ENCODE measurements around the gene SNX9.

SNX9 gene

DNA sequence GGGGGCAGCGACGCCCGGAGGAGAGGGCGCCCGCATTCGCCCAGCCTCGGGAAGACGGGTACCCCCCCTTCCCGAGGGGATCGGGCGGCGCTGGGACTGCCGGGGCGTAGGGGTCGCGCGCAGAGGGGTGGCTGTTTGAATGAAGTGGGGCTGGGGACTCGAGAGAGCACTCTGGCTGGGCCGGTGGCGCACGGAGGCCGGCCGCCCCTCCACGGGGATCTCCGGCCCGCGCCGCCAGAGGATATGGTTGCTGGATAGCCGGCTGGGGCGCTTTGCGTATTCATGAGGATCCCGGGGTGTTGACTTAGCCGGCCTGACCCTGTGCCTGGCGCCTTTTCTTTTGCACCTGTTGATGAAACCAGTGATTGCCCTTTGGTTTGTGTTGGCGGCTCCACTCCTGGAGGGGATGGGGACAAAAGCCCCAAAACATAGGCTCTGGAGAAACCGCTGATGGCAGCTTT lies 159.1 kb downstream of the SNX9 start:
- TF ChIP-seq, protein P1, sequence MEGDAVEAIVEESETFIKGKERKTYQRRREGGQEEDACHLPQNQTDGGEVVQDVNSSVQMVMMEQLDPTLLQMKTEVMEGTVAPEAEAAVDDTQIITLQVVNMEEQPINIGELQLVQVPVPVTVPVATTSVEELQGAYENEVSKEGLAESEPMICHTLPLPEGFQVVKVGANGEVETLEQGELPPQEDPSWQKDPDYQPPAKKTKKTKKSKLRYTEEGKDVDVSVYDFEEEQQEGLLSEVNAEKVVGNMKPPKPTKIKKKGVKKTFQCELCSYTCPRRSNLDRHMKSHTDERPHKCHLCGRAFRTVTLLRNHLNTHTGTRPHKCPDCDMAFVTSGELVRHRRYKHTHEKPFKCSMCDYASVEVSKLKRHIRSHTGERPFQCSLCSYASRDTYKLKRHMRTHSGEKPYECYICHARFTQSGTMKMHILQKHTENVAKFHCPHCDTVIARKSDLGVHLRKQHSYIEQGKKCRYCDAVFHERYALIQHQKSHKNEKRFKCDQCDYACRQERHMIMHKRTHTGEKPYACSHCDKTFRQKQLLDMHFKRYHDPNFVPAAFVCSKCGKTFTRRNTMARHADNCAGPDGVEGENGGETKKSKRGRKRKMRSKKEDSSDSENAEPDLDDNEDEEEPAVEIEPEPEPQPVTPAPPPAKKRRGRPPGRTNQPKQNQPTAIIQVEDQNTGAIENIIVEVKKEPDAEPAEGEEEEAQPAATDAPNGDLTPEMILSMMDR (IDR thresholded peaks at IDR 0.05; ENCODE audit: insufficient read depth, missing control alignments): no peak
- FAIRE-seq (no peak), DNase-seq (ENCODE audit: insufficient read length, low spot score) (peak; percentile 34)

DNA sequence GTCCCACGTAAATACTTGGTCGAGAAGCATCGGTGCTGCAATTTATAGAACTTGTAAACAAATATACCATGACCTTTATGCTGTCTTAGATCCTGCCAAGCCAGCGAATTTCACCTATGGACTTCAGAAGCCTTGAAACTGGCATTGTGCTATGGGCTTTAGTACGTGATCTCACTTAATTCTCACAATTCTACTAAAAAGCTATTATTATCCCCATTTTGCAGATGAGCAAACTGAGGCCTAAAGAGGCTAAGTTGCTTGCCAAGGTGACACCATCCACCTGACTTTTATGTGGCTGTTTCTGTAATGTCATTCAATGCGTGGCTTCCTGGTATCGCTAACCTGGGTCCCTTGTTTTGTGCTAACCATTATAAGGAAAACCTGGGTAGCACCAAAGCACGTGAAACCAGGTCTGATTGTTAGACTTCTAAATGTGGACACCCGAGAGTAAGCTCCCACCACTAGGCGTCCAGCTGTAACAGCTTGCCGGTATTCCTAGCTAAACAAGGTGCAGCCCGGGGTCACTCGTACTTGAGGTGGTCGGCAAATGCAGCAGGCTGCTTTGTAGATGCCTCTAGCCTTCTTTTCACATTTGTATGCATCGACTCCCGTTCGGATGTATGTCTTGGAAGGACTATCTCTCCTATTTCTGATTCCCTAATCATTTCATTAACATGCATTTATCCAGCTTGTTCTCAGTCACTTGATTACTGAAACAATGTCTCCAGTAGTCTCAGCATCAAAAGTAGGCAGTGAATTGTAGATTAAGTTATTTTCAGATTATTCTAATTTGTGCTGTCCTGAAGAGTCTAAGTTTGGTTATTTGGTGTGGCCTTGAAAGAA lies 159.7 kb downstream of the SNX9 start:
- no peak for DNase-seq (ENCODE audit: insufficient read length, low spot score)
- FAIRE-seq: no peak
- TF ChIP-seq, protein P1 (IDR thresholded peaks at IDR 0.05; ENCODE audit: insufficient read depth, missing control alignments): no peak

DNA sequence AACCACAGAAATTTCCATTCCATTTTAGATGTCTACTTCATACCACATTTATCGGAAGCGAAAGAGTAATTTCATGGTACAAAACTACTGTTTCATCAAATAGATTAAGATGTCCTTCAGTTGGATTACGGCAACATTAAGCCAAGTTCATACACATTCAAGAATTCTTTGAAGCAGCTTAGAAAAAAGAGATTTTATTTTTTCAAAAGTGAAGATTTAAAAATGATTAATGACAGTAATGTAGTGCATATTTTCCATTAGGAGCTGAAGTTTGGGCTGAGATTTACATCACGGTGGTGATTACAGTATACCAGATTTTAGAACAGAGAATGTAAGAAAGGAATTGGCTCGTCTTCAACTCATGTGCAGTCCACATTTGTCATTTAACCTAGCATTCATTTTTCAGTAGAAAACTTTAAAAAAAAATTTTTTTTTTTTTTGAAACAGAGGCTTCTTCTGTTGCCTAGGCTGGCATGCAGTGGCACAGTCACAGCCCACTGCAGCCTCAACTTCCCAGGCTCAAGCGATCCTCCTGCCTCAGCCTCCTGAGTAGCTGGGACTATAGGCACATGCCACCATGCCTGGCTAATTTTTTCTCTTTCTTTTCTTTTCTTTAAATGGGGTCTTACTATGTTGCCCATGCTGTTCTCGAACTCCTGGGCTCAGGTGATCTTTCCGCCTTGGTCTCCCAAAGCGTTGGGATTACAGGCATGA lies 160.5 kb downstream of the SNX9 start:
- TF ChIP-seq, protein P1 (IDR thresholded peaks at IDR 0.05; ENCODE audit: insufficient read depth, missing control alignments): no peak
- FAIRE-seq (no peak), DNase-seq (ENCODE audit: insufficient read length, low spot score) (no peak)

DNA sequence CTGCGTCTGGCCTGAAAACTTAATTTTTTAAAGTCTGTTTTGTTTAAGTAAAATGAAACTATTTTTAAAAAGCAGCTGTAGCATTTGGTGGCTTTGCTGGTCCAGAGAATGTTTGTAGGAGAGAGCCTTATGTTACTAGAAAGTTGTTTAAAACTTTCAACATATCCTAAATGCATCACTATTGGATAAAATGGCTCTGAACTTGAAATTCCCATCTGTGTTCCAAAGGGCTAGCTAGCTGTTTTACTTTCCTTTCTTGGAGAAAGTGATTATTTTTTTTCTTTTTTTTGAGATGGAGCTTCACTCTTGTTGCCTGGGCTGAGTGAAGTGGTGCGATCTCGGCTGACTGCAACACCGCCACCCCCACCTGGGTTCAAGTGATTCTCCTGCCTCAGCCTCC lies 161.1 kb downstream of the SNX9 start:
- FAIRE-seq: no peak
- no peak for DNase-seq (ENCODE audit: insufficient read length, low spot score)
- TF ChIP-seq, protein P1 (IDR thresholded peaks at IDR 0.05; ENCODE audit: insufficient read depth, missing control alignments): no peak

DNA sequence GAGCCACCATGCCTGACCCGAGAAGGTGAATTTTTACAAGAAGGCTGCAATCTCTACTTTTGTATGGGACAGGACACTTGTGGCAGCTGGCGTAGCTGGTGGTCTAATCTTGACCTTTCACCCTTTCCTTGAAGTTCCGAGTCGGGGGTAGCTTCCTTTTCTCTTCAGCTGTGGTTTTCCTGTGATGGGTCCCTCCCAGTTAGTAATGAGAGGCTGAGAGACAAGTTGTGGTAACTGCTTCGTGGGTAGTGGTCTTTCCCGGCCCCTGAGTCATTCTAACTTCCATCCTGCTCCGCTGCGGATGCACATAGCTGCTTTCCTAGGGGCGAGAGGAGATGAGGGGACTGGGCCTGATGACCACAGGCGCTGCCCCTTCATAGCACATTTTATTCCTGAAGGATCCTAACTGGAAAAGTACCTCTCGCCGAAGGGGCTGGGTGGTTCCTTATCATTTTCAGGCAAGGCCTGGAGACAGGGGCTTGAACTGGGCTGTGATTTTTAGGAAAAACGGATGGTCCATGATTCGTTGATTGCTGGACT lies 161.7 kb downstream of the SNX9 start:
- TF ChIP-seq, protein P1 (IDR thresholded peaks at IDR 0.05; ENCODE audit: insufficient read depth, missing control alignments): no peak
- FAIRE-seq (no peak), DNase-seq (ENCODE audit: insufficient read length, low spot score) (no peak)

DNA sequence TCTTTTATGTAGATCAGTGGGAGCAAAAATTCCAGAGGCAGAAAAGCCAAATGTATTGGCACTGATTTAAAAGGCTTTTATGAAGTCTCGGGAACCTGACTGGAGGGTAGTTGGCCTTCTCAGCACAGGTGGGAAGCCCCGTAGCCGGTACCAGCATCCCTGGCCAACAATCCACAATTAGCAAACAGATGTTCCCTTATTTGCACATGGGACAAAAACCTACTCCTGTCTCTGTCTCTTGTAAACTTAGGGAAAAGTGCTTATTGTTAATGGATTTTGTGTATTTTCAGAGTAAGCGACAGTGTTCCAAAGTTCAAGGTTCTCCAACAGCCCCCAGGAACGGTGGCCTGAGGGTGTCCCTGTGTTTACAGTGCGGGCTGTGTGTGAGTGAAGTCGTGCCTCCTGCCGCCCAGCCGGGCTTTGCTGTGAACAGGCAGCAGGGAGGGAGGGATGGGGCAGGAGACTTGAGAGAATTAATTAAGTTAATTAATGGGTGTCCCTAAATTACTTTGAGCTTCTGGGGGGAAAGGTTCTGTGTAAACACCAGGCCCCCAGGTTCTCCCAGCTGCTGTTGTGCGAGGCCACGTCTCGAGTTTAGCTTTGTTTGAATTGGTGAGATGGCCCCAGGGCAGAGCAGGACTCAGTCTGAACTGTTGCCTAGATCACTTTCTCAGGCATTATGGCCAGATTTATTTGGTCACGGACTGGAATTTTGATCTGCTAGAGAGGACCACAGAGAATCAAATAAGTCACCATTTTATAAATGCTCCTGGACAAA lies 162.5 kb downstream of the SNX9 start:
- FAIRE-seq (no peak), DNase-seq (ENCODE audit: insufficient read length, low spot score) (no peak)
- TF ChIP-seq, protein P1 (IDR thresholded peaks at IDR 0.05; ENCODE audit: insufficient read depth, missing control alignments): no peak
